CD4-positive, CD25-positive, alpha-beta regulatory T cell (primary cell): Measurements from ENCODE around the gene JARID2. TPM values are rescaled to one million over a fixed set of nuclear protein-coding genes. Genes with fewer than 3 reads are reported as not detected.

Source experiments
- ATAC-seq, 2 donors: fragments of 150-1000 bp; cut with Tn5 transposase; one replicate each; pipeline ENCODE4 v1.10.0; 2021; ENCODE audit warnings: low read depth in 2 of 2, moderate number of reproducible peaks in 2 of 2, moderate library complexity in 1 of 2
- DNase-seq, 3 donors: peaks; one replicate each; pipeline versions ENCODE4 v3.0.0 to v3.0.0-alpha.2; 2012 to 2022; ENCODE audit warnings: mixed read lengths in 1 of 3
- H3K27ac ChIP-seq: one replicate; pipeline ENCODE4 v1.7.0; 2013; ENCODE audit warnings: mild to moderate bottlenecking, low read length; ENCODE audit not compliant: insufficient read depth, poor library complexity, severe bottlenecking
- H3K27me3 ChIP-seq: one replicate; pipeline ENCODE4 v1.7.0; 2013; ENCODE audit warnings: low read length; ENCODE audit not compliant: control insufficient read depth, insufficient read depth
- H3K36me3 ChIP-seq: one replicate; pipeline ENCODE4 v1.7.0; 2013; ENCODE audit warnings: mild to moderate bottlenecking, low read length, moderate library complexity; ENCODE audit not compliant: control insufficient read depth, insufficient read depth
- H3K4me1 ChIP-seq: 2 replicates; pipeline ENCODE4 v1.7.0; 2013; ENCODE audit warnings: mild to moderate bottlenecking, low read length; ENCODE audit not compliant: insufficient read depth, control insufficient read depth, poor library complexity, severe bottlenecking
- H3K4me3 ChIP-seq: one replicate; pipeline ENCODE4 v1.7.0; 2013; ENCODE audit warnings: low read depth, mild to moderate bottlenecking, low read length, moderate library complexity
- H3K9me3 ChIP-seq, 2 experiments: 1 replicate in 1 of 2; 2 replicates in 1 of 2; pipeline ENCODE4 v1.7.0; 2013; ENCODE audit warnings: low read length in 2 of 2, mild to moderate bottlenecking in 1 of 2, moderate library complexity in 1 of 2; ENCODE audit not compliant: control insufficient read depth in 2 of 2
- H3K27ac Mint-ChIP-seq, 3 donors: one replicate each; pipeline ENCODE4 v1.8.0; 2020 to 2022; ENCODE audit warnings: mild to moderate bottlenecking in 3 of 3, mixed read lengths in 3 of 3, moderate library complexity in 2 of 3
- H3K27me3 Mint-ChIP-seq: one replicate; pipeline ENCODE4 v1.8.0; 2022; ENCODE audit warnings: mild to moderate bottlenecking, mixed read lengths
- H3K36me3 Mint-ChIP-seq: one replicate; pipeline ENCODE4 v1.8.0; 2020; ENCODE audit warnings: mixed read lengths
- H3K4me1 Mint-ChIP-seq, 4 donors: one replicate each; pipeline ENCODE4 v1.8.0; 2020 to 2022; ENCODE audit warnings: mixed read lengths in 4 of 4, mild to moderate bottlenecking in 1 of 4
- H3K4me3 Mint-ChIP-seq, 4 donors: one replicate each; pipeline ENCODE4 v1.8.0; 2020 to 2022; ENCODE audit warnings: mild to moderate bottlenecking in 4 of 4, mixed read lengths in 4 of 4, moderate library complexity in 3 of 4
- H3K9me3 Mint-ChIP-seq, 7 donors: one replicate each; pipeline ENCODE4 v1.8.0; 2020 to 2022; ENCODE audit warnings: mixed read lengths in 7 of 7, mild to moderate bottlenecking in 3 of 7, moderate library complexity in 2 of 7
- polyA plus RNA-seq, 4 donors: library from polyadenylated mRNA; unstranded; fragments of 300-500 nt; fragmentation: Illumina TruSeq; gene quantifications; one replicate each; pipeline ENCODE4 v1.2.3, GENCODE V29; 2021
- total RNA-seq: library from RNA; stranded (reverse); gene quantifications from one replicate; pipeline ENCODE4 v1.2.3, GENCODE V29; 2022

The JARID2 gene
- total and polyA plus RNA-seq, 5 donors from 2014 or later, result 4.1 to 26.1 (median 5.6) TPM

- peaks cover 58% of the 10 kb centered on the region for H3K4me1 ChIP-seq
- no peaks in the 10 kb centered on the region for H3K27me3 ChIP-seq
- peaks cover 14 to 74% (median 55%) of the 10 kb centered on the region in 4 donors for H3K4me1 Mint-ChIP-seq
- H3K27ac Mint-ChIP-seq, result peak overlapping the region; percentile 99 to 100 (median 100)
- DNase-seq (peak; percentile 97 to 98 (median 97)), ATAC-seq (peak; percentile 49 to 54)
- peaks cover 4% of the 10 kb centered on the region for H3K36me3 Mint-ChIP-seq
- peaks cover 32% of the 10 kb centered on the region for H3K27me3 Mint-ChIP-seq
- H3K9me3 Mint-ChIP-seq, result no peaks in the 10 kb centered on the region
- H3K4me3 ChIP-seq, result peak overlapping the region; percentile 91
- H3K4me3 Mint-ChIP-seq, result peak overlapping the region; percentile 95 to 99 (median 98)
- no peaks in the 10 kb centered on the region for H3K9me3 ChIP-seq
- no peaks in the 10 kb centered on the region for H3K36me3 ChIP-seq
- H3K27ac ChIP-seq, result peak overlapping the region; percentile 98
Observed at GRCh38 chr6:15248451-15249370, 2.8 kb downstream of the JARID2 start.

GRCh38 chr6:15249371-15250019 is 3.6 kb downstream of the JARID2 start:
- peaks cover 63% of the 10 kb centered on the region for H3K4me1 ChIP-seq

GRCh38 chr6:15250187-15251168 is 4.6 kb downstream of the JARID2 start:
- H3K4me1 Mint-ChIP-seq, result peaks cover 24 to 85% (median 67%) of the 10 kb centered on the region in 4 donors
- Histone ChIP-seq H3K9me3 (no peaks in the 10 kb centered on the region), H3K36me3 (no peaks in the 10 kb centered on the region), H3K4me1 (peaks cover 60% of the 10 kb centered on the region), H3K4me3 (peak overlapping the region; percentile 91), H3K27me3 (no peaks in the 10 kb centered on the region), H3K27ac (peak overlapping the region; percentile 98)
- peaks cover 9% of the 10 kb centered on the region for H3K36me3 Mint-ChIP-seq
- ATAC-seq (no peak), DNase-seq (no peak)
- H3K27me3 Mint-ChIP-seq, result peaks cover 28% of the 10 kb centered on the region
- H3K4me3 Mint-ChIP-seq, result peak overlapping the region; percentile 95 to 99 (median 98)
- H3K9me3 Mint-ChIP-seq, result no peaks in the 10 kb centered on the region
- H3K27ac Mint-ChIP-seq, result peak overlapping the region; percentile 92 to 100 (median 100)

More at GRCh38 chr6:15249371-15250019, 3.6 kb downstream of the JARID2 start:
- Histone ChIP-seq H3K36me3 (no peaks in the 10 kb centered on the region), H3K9me3 (no peaks in the 10 kb centered on the region), H3K27me3 (no peaks in the 10 kb centered on the region), H3K4me3 (peak overlapping the region; percentile 91), H3K27ac (peak overlapping the region; percentile 98)
- DNase-seq (no peak), ATAC-seq (no peak)
- H3K36me3 Mint-ChIP-seq, result peaks cover 7% of the 10 kb centered on the region
- H3K27ac Mint-ChIP-seq, result peak overlapping the region; percentile 99 to 100 (median 100)
- peaks cover 22 to 75% (median 62%) of the 10 kb centered on the region in 4 donors for H3K4me1 Mint-ChIP-seq
- H3K27me3 Mint-ChIP-seq, result peaks cover 32% of the 10 kb centered on the region
- peak overlapping the region; percentile 95 to 99 (median 98) for H3K4me3 Mint-ChIP-seq
- no peaks in the 10 kb centered on the region for H3K9me3 Mint-ChIP-seq

GRCh38 chr6:15252195-15252594 is 6.3 kb downstream of the JARID2 start:
- DNase-seq, result no peak
- peak overlapping the region; percentile 80 to 95 (median 83) for H3K4me3 Mint-ChIP-seq
- peaks cover 11% of the 10 kb centered on the region for H3K27me3 Mint-ChIP-seq
- Histone ChIP-seq H3K27me3 (no peaks in the 10 kb centered on the region), H3K4me3 (peak overlapping the region; percentile 74), H3K4me1 (peaks cover 56% of the 10 kb centered on the region), H3K9me3 (no peaks in the 10 kb centered on the region), H3K36me3 (no peaks in the 10 kb centered on the region), H3K27ac (peak overlapping the region; percentile 48)
- peak overlapping the region; percentile 97 to 100 (median 100) for H3K27ac Mint-ChIP-seq
- peaks cover 8% of the 10 kb centered on the region for H3K36me3 Mint-ChIP-seq
- ATAC-seq, result no peak
- peaks cover 34 to 90% (median 70%) of the 10 kb centered on the region in 4 donors for H3K4me1 Mint-ChIP-seq
- no peaks in the 10 kb centered on the region for H3K9me3 Mint-ChIP-seq

- peak overlapping the region; percentile 74 for H3K4me3 ChIP-seq
- no peaks in the 10 kb centered on the region for H3K9me3 Mint-ChIP-seq
- peak in 1 of 3 donors; percentile 35 for DNase-seq
- H3K27me3 Mint-ChIP-seq, result peaks cover 7% of the 10 kb centered on the region
- H3K36me3 ChIP-seq, result no peaks in the 10 kb centered on the region
- H3K9me3 ChIP-seq, result no peaks in the 10 kb centered on the region
- no peaks in the 10 kb centered on the region for H3K27me3 ChIP-seq
- H3K4me1 Mint-ChIP-seq, result peaks cover 42 to 95% (median 78%) of the 10 kb centered on the region in 4 donors
- peak overlapping the region; percentile 48 for H3K27ac ChIP-seq
- peak overlapping the region; percentile 97 to 100 (median 100) for H3K27ac Mint-ChIP-seq
- peak overlapping the region; percentile 80 to 95 (median 83) for H3K4me3 Mint-ChIP-seq
- H3K4me1 ChIP-seq, result peaks cover 51% of the 10 kb centered on the region
- H3K36me3 Mint-ChIP-seq, result peaks cover 11% of the 10 kb centered on the region
- no peak for ATAC-seq
Observed at GRCh38 chr6:15253203-15254022, 7.5 kb downstream of the JARID2 start.

DNA sequence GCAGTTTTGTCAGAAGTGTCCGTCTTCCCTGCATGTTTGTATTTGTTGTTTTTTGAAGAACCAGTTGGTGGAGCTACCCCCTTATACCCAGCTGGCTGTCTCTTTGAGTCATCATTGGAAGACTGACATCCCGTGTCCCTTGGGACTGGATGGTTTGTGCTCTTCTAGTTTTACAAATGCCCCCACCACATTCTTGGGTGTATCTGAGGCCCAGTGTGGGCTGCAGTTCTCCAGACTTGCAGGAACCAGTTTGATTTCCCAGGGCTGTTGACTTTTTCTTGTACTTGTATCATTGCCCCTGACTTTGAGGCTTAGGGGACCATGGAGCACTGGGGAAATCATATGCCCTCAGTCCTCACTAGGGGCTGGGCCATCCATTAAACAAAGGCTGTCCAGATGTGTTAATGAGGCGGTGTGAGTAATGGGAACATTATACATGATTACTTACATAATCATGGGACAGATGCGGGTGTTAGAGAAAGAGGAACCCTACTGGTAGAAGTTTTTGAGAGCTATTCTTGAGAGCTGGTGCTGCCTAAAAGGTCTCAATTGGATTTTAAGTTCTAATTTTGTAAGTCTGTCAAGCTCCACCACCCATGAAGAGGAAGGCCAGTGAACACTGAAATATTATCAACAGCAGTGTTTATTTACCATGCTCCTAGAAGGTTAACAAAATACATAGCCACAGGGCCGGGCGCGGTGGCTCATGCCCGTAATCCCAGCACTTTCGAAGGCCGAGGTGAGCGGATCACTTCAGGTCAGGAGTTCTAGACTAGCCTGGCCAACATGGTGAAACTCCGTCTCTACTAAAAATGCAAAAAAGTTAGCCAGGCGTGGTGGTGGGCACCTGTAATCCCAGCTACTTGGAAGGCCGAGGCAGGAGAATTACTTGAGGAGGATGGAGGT is 8.5 kb downstream of the JARID2 start:
- no peak overlapping the region for H3K4me3 ChIP-seq
- no peak overlapping the region for H3K27ac ChIP-seq
- H3K4me1 Mint-ChIP-seq, result peaks cover 47 to 100% (median 81%) of the 10 kb centered on the region in 4 donors
- no peaks in the 10 kb centered on the region for H3K36me3 ChIP-seq
- peak overlapping the region; percentile 1 to 83 (median 50) for H3K4me3 Mint-ChIP-seq
- no peaks in the 10 kb centered on the region for H3K27me3 ChIP-seq
- H3K36me3 Mint-ChIP-seq, result peaks cover 11% of the 10 kb centered on the region
- ATAC-seq (no peak), DNase-seq (no peak)
- H3K9me3 ChIP-seq, result no peaks in the 10 kb centered on the region
- peak overlapping the region; percentile 97 to 100 (median 100) for H3K27ac Mint-ChIP-seq
- H3K4me1 ChIP-seq, result peaks cover 46% of the 10 kb centered on the region
- H3K9me3 Mint-ChIP-seq, result no peaks in the 10 kb centered on the region
- peaks cover under 1% of the 10 kb centered on the region for H3K27me3 Mint-ChIP-seq
